Measurements from ENCODE around the gene TOMM70. TPM values are rescaled to one million over a fixed set of nuclear protein-coding genes. Genes with fewer than 3 reads are reported as not detected.

Gene TOMM70
- total RNA-seq, 1 experiment from 2014 or later = 59.2 TPM

DNA sequence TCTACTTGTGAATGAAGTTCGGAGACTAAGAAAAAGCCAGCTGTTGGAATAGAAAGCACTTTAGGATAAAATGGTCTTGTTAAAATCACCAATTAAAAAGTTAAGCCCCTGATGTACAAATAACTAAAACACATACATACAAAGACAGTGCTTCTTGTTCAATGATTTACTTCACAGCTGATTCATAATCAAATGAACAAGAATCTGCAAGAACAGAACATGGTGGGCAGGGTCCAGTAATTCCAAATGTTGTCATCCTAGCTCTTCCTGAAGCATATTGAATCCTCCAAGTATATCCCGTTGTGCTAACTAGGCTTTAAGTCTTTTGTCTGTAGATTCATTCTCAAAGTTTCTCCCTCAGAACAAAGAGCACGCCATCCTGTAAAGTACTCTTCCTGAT, 41.9 kb downstream of the TOMM70 start:
- CTCF ChIA-PET = interaction anchor here (1.3 kb wide), 1 partner anchor 134 kb away, joined by 3 read pairs; the partner anchor contains the start of gene TMEM45A
- TF ChIP-seq, protein P1, sequence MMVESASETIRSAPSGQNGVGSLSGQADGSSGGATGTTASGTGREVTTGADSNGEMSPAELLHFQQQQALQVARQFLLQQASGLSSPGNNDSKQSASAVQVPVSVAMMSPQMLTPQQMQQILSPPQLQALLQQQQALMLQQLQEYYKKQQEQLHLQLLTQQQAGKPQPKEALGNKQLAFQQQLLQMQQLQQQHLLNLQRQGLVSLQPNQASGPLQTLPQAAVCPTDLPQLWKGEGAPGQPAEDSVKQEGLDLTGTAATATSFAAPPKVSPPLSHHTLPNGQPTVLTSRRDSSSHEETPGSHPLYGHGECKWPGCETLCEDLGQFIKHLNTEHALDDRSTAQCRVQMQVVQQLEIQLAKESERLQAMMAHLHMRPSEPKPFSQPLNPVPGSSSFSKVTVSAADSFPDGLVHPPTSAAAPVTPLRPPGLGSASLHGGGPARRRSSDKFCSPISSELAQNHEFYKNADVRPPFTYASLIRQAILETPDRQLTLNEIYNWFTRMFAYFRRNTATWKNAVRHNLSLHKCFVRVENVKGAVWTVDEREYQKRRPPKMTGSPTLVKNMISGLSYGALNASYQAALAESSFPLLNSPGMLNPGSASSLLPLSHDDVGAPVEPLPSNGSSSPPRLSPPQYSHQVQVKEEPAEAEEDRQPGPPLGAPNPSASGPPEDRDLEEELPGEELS (CRISPR knock-in tag; IDR thresholded peaks at IDR 0.05) = no peak
- TF ChIP-seq NR1H2 (CRISPR knock-in tag; IDR thresholded peaks at IDR 0.05) (no peak), ZNF138 (CRISPR knock-in tag; conservative IDR thresholded peaks at IDR 0.05) (no peak), RELA (CRISPR knock-in tag; IDR thresholded peaks at IDR 0.05; ENCODE audit: borderline replicate concordance) (no peak), FOXJ3 (CRISPR knock-in tag; IDR thresholded peaks at IDR 0.05; ENCODE audit: borderline replicate concordance) (no peak), ZNF219 (CRISPR knock-in tag; IDR thresholded peaks at IDR 0.05; ENCODE audit: borderline replicate concordance) (no peak), PRRX2 (CRISPR knock-in tag; IDR thresholded peaks at IDR 0.05) (no peak)
- peaks cover 9% of the 10 kb centered on the region for H3K9me3 Mint-ChIP-seq
- H3K4me3 Mint-ChIP-seq = no peak overlapping the region
- no peaks in the 10 kb centered on the region for H3K27me3 Mint-ChIP-seq (ENCODE audit: low read depth)
- no peak for DNase-seq (ENCODE audit: low spot score)
- H3K27ac Mint-ChIP-seq = 0 out of 2 replicates have a peak overlapping the region, but pooled peaks have one; percentile 54
- peaks cover 27% of the 10 kb centered on the region for H3K36me3 Mint-ChIP-seq
- ATAC-seq = no peak
- no peaks in the 10 kb centered on the region for H3K4me1 Mint-ChIP-seq
- POLR2A ChIA-PET = no interaction called here

DNA sequence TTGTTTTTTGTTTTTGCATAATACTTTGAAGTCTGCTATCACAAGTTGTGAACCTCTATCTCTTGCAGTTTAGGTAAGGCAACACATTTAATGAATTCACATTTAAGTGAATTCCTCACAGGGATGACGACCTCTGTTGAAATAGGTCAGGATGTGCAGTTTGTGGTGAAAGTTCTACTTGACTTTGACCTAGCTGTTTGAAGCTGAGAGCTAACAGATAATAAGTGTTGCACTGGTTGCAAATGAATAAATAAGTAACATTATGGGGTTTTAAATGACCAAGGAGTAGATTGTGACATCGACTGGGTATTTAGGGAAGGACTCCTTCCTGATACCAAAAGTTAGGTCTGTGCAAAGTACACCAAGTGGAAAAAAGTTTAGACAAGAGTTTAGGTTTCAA, 42.5 kb downstream of the TOMM70 start:
- no peaks in the 10 kb centered on the region for H3K27me3 Mint-ChIP-seq (ENCODE audit: low read depth)
- peaks cover 21% of the 10 kb centered on the region for H3K36me3 Mint-ChIP-seq
- H3K9me3 Mint-ChIP-seq = peaks cover 7% of the 10 kb centered on the region
- ATAC-seq (no peak), DNase-seq (ENCODE audit: low spot score) (no peak)
- TF ChIP-seq ZNF396 (CRISPR knock-in tag; IDR thresholded peaks at IDR 0.05; ENCODE audit: borderline replicate concordance) = no peak
- TF ChIP-seq TEAD4 (CRISPR knock-in tag; IDR thresholded peaks at IDR 0.05) = no peak
- TF ChIP-seq, protein P2, sequence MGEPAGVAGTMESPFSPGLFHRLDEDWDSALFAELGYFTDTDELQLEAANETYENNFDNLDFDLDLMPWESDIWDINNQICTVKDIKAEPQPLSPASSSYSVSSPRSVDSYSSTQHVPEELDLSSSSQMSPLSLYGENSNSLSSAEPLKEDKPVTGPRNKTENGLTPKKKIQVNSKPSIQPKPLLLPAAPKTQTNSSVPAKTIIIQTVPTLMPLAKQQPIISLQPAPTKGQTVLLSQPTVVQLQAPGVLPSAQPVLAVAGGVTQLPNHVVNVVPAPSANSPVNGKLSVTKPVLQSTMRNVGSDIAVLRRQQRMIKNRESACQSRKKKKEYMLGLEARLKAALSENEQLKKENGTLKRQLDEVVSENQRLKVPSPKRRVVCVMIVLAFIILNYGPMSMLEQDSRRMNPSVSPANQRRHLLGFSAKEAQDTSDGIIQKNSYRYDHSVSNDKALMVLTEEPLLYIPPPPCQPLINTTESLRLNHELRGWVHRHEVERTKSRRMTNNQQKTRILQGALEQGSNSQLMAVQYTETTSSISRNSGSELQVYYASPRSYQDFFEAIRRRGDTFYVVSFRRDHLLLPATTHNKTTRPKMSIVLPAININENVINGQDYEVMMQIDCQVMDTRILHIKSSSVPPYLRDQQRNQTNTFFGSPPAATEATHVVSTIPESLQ (CRISPR knock-in tag; IDR thresholded peaks at IDR 0.05) = no peak
- TF ChIP-seq TEAD1 (CRISPR knock-in tag; IDR thresholded peaks at IDR 0.05) = no peak
- TF ChIP-seq CREM (CRISPR knock-in tag; IDR thresholded peaks at IDR 0.05) = no peak
- TF ChIP-seq, protein P3, sequence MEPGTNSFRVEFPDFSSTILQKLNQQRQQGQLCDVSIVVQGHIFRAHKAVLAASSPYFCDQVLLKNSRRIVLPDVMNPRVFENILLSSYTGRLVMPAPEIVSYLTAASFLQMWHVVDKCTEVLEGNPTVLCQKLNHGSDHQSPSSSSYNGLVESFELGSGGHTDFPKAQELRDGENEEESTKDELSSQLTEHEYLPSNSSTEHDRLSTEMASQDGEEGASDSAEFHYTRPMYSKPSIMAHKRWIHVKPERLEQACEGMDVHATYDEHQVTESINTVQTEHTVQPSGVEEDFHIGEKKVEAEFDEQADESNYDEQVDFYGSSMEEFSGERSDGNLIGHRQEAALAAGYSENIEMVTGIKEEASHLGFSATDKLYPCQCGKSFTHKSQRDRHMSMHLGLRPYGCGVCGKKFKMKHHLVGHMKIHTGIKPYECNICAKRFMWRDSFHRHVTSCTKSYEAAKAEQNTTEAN (CRISPR knock-in tag; IDR thresholded peaks at IDR 0.05) = no peak
- TF ChIP-seq, protein P4, sequence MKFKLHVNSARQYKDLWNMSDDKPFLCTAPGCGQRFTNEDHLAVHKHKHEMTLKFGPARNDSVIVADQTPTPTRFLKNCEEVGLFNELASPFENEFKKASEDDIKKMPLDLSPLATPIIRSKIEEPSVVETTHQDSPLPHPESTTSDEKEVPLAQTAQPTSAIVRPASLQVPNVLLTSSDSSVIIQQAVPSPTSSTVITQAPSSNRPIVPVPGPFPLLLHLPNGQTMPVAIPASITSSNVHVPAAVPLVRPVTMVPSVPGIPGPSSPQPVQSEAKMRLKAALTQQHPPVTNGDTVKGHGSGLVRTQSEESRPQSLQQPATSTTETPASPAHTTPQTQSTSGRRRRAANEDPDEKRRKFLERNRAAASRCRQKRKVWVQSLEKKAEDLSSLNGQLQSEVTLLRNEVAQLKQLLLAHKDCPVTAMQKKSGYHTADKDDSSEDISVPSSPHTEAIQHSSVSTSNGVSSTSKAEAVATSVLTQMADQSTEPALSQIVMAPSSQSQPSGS (CRISPR knock-in tag; IDR thresholded peaks at IDR 0.05; ENCODE audit: borderline replicate concordance, low read depth) = no peak
- ChIA-PET CTCF (no interaction called here), POLR2A (no interaction called here)
- no peak overlapping the region for H3K27ac Mint-ChIP-seq
- no peaks in the 10 kb centered on the region for H3K4me1 Mint-ChIP-seq
- H3K4me3 Mint-ChIP-seq = no peak overlapping the region

DNA sequence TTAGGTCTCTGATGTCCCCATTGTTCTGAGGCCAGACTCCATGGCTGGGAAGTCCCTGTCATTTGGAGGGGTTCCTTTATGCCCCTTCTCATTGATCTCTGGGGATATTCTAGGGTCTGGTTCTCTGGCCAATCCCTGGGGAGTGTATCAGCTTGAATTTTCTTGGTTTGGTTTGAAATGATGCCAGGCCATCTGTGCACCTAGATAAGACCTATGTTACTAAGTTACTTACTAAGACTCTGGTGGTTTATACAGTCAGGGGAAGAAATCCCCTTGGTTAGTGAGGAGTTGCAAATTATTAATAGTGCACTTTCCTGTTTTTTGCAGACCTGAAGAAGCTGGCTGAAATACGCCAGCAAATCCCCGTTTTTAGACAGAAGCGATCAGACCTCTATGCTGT, 46.0 kb downstream of the TOMM70 start:
- Mint-ChIP-seq H3K27ac (no peak overlapping the region), H3K4me3 (no peak overlapping the region), H3K27me3 (ENCODE audit: low read depth) (no peaks in the 10 kb centered on the region), H3K36me3 (peaks cover 24% of the 10 kb centered on the region), H3K4me1 (no peaks in the 10 kb centered on the region), H3K9me3 (no peaks in the 10 kb centered on the region; the same call in 1 of the 2 replicates)
- TF ChIP-seq ETV6 (CRISPR knock-in tag; IDR thresholded peaks at IDR 0.05) = no peak
- no peak for TF ChIP-seq ESRRA (CRISPR knock-in tag; IDR thresholded peaks at IDR 0.05; ENCODE audit: borderline replicate concordance)
- TF ChIP-seq, protein P5, sequence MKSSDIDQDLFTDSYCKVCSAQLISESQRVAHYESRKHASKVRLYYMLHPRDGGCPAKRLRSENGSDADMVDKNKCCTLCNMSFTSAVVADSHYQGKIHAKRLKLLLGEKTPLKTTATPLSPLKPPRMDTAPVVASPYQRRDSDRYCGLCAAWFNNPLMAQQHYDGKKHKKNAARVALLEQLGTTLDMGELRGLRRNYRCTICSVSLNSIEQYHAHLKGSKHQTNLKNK (CRISPR knock-in tag; IDR thresholded peaks at IDR 0.05) = no peak
- TF ChIP-seq, protein P6, sequence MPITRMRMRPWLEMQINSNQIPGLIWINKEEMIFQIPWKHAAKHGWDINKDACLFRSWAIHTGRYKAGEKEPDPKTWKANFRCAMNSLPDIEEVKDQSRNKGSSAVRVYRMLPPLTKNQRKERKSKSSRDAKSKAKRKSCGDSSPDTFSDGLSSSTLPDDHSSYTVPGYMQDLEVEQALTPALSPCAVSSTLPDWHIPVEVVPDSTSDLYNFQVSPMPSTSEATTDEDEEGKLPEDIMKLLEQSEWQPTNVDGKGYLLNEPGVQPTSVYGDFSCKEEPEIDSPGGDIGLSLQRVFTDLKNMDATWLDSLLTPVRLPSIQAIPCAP (CRISPR knock-in tag; IDR thresholded peaks at IDR 0.05) = no peak
- TF ChIP-seq, protein P7, sequence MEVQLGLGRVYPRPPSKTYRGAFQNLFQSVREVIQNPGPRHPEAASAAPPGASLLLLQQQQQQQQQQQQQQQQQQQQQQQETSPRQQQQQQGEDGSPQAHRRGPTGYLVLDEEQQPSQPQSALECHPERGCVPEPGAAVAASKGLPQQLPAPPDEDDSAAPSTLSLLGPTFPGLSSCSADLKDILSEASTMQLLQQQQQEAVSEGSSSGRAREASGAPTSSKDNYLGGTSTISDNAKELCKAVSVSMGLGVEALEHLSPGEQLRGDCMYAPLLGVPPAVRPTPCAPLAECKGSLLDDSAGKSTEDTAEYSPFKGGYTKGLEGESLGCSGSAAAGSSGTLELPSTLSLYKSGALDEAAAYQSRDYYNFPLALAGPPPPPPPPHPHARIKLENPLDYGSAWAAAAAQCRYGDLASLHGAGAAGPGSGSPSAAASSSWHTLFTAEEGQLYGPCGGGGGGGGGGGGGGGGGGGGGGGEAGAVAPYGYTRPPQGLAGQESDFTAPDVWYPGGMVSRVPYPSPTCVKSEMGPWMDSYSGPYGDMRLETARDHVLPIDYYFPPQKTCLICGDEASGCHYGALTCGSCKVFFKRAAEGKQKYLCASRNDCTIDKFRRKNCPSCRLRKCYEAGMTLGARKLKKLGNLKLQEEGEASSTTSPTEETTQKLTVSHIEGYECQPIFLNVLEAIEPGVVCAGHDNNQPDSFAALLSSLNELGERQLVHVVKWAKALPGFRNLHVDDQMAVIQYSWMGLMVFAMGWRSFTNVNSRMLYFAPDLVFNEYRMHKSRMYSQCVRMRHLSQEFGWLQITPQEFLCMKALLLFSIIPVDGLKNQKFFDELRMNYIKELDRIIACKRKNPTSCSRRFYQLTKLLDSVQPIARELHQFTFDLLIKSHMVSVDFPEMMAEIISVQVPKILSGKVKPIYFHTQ (CRISPR knock-in tag; IDR thresholded peaks at IDR 0.05) = no peak
- TF ChIP-seq, protein P8, sequence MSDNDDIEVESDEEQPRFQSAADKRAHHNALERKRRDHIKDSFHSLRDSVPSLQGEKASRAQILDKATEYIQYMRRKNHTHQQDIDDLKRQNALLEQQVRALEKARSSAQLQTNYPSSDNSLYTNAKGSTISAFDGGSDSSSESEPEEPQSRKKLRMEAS (CRISPR knock-in tag; IDR thresholded peaks at IDR 0.05) = no peak
- no peak for TF ChIP-seq ZNF232 (CRISPR knock-in tag; IDR thresholded peaks at IDR 0.05)
- CTCF ChIA-PET = no interaction called here
- POLR2A ChIA-PET = no interaction called here
- no peak for DNase-seq (ENCODE audit: low spot score)
- no peak for ATAC-seq
